HG02763 (cell line): ENCODE results near the gene ZBTB7B.

Experiments
- ATAC-seq: cut with Tn5 transposase; IDR thresholded peaks from one replicate; pipeline ENCODE4 v1.9.1; 2021; ENCODE audit warnings: mild to moderate bottlenecking, moderate library complexity; ENCODE audit not compliant: unreplicated experiment

ZBTB7B gene

DNA sequence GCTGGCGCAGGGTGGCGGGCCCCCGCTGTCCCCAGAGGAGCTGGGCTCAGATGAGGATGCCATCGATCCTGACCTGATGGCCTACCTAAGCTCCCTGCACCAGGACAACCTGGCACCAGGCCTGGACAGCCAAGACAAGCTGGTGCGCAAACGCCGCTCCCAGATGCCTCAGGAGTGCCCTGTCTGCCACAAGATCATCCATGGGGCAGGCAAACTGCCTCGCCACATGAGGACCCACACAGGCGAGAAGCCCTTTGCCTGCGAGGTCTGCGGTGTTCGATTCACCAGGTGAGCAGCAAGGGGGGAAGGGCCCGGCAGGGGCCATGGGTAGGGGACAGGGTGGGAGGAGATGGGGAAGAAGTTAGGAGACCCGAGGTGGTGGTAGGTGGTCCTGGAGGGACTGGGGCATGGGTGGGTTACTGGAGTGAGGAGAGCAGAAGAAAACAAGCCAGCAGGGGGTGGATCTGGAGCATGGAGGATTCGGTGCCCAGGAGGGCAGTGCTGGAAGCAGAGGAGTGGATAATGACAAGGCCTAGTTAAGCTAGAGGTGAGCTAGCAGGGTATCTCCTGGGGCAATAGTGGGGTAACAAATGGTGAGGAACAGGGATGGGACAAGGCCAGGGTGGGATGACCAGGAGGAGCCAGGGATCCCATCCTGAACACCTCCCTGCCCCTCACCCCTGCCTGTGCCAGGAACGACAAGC lies 13.1 kb downstream of the ZBTB7B start:
- no peak for ATAC-seq

DNA sequence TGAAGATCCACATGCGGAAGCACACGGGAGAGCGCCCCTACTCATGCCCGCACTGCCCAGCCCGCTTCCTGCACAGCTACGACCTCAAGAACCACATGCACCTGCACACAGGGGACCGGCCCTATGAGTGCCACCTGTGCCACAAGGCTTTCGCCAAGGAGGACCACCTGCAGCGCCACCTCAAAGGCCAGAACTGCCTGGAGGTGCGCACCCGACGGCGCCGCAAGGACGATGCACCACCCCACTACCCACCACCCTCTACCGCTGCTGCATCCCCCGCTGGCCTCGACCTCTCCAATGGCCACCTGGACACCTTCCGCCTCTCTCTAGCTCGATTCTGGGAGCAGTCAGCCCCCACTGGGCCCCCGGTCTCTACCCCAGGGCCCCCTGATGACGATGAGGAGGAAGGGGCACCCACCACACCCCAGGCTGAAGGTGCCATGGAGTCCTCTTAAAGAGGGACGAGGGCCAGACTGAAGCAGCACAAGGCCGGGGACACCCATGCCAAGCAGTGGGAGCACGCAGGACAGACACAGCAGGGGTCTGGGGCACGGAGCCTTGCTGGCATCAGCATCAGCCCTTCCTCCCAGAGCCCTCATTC lies 13.7 kb downstream of the ZBTB7B start:
- ATAC-seq, result no peak

DNA sequence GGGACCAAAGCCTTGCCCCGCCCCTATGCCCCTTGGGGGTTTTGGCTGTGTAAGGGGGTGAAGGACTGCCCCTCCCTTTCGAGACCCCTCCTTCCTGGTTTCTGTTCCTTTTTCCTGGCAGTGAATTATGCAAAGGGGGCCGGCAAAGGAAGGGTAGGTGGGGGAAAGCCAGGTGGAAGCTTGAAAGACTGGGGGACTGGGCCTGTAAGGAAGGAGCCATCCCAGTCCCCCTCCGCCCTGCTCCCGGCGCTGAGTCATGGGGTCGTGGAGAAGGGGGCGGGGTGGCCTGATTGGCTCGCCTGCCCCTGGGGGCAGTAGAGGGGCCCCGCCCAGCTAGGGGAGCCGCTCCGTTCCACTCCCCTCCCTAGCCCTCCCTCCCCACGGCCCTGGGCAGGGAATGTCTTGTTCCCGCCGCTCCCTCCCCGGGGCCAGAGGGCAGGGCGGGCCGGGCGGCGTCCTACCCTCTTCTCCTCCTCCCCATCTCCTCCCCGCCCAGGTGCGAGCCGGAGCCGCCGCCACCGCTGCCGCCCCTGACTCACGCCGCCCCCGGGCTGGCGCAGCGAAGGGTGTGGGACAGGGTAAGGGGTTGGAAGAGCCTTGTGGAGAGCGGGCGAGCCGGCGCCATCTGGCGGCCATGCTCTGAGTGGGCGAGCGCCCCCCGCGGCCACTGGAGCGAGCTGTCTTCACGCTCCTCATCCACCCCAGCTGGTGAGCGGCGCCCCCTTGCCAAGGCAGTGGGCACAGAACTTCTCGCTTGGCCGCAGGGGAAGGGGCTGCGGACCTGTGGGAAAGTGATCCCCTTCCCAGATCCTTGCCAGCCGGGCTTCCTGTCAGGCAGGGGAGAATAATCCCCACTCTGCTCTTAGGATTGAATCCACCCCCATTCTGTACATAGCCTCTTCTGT lies 14.7 kb downstream of the ZBTB7B start:
- ATAC-seq, result peak; percentile 70

DNA sequence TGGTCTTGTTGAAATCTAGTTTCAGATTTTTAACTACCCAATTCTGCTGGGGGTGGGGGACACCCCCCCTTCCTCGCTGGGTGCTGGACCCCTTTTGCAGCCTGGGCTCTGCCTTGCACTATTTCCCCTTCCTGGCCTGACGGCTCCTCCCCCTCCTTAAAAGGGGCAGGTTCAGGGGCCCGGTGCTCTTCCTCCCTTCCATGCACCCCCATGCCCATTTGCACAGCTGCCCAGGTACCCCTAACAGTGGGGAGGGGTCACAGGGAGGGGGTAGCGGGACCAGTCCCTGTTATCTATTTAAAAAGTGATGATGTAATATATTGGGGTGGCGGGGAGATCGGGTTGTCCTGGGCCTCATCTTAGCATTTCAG lies 15.3 kb downstream of the ZBTB7B start:
- ATAC-seq, result no peak

- no peak for ATAC-seq
Measured at GRCh38 chr1:155018617-155019348, 16.2 kb downstream of the ZBTB7B start.

DNA sequence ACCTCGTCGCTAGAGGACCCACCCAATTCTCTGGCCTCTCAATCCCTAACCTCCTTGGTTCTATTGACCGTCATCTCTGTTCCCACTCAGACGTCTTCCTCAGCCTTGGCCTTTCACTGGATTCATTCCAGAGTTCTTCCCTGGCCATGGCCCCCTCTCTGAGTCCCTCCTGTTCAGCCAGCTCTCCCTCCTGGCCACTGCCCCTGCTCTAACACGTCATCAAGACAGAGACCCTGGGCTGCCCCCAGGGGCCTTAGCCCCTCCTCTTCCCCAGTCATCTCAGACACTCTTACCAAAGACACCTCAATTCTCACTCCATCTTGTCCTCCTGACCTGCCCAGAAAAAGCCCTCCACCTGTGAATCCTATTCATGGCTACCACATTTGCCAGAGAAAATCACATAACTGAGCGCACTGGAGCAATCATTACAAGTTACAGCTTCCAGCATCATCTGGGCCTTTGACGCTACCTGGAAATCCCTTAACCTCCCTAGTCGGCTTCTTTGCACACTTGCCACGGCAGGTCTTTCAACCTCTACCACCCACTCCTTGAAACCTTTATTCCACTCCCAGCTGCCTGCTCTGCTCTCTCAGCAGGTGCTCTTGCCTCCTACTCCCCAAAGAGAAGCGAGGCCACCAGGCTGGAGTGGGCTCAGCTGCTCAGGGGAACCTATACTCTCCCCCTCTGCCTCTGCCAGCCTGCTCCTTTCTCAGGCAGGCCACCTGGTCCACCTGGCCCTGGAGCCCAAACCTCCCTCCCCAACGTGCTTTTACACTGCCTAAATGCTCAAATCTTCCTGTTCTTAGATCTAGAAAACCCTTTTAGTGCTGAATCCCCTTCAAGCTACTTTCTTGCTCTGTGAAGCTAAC lies 17.0 kb downstream of the ZBTB7B start:
- no peak for ATAC-seq

- ATAC-seq, result no peak
Measured at GRCh38 chr1:155022136-155022926, 19.7 kb downstream of the ZBTB7B start.

DNA sequence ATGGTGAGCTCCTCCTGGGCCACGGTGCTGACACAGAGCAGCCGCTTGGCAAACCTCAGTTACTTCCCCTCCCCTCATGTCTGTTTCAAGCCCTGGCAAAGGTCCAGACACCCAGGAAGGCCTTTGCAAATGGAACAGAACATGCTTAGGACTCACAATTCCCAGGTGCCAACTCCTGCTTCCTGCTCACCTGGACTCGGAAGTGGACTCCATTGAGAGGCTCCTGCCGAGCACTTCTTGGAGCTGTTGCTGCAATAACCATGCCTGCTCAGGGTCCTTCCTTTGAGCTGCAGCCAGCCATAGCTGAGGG lies 20.3 kb downstream of the ZBTB7B start:
- ATAC-seq, result no peak

DNA sequence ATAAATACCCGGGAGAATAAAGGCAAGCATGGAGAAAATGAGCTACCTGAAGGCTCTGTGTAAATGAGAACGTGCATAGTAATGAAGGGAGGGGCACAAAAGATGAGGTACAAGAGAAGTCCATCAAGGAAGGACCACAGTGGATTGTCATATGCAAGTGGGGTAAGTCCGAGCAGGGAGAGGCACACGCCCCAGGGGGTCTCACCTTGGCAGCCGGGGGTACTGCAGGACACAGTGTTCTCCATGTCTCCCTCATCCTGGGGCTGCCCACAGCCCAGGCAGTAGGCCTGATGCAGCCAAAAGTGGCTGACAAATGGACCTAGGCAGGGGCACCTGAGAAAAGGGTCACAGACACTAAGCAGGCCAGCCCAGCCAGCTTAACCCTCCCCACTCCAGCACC lies 21.0 kb downstream of the ZBTB7B start:
- no peak for ATAC-seq

DNA sequence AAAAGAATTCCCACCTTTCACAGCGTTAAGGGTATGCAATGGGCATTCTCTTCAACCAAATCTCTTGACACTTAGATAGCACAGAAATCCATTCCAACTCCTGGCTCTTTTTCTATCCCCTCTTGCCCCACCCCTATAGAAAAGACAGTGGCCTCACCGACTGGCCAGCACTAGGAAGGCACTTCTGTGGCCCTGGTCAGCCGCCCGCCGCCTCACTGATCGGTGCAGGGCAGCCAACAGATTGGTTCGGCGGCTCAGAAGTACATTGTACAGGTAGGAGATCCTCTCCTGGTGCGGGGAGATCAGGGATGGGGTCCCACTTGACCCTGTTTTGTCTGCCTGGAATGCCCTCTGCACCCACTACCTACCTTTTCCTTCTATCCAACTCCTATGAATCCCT lies 21.7 kb downstream of the ZBTB7B start:
- ATAC-seq, result no peak

DNA sequence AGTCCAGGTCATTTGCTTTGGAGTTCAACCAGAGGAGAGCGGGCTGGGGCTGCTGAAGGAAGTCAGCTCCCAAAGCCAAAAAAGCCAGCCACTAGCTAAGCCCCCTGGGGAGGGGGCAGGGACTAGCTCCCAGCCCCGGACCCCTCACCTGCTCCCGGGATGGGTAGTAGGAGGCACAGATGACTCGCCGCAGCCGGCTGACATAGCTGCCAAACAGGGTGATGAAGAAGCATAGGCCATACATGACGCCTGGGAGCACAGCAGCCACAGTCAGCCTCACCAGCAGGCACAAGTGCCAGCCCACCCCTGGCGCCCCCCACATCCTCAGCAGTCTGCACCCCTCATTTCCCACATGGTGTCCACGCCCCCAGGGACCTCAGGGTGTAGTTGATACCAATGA lies 23.6 kb downstream of the ZBTB7B start:
- ATAC-seq, result no peak

- no peak for ATAC-seq
Measured at GRCh38 chr1:155026588-155026987, 24.0 kb downstream of the ZBTB7B start.

GRCh38 chr1:155029513-155030242 lies 27.1 kb downstream of the ZBTB7B start:
- no peak for ATAC-seq

- no peak for ATAC-seq
Measured at GRCh38 chr1:155030243-155030795, 27.7 kb downstream of the ZBTB7B start.

- ATAC-seq, result no peak
Measured at GRCh38 chr1:155030899-155031298, 28.3 kb downstream of the ZBTB7B start.

- ATAC-seq, result no peak
Measured at GRCh38 chr1:155032886-155033285, 30.3 kb downstream of the ZBTB7B start.

DNA sequence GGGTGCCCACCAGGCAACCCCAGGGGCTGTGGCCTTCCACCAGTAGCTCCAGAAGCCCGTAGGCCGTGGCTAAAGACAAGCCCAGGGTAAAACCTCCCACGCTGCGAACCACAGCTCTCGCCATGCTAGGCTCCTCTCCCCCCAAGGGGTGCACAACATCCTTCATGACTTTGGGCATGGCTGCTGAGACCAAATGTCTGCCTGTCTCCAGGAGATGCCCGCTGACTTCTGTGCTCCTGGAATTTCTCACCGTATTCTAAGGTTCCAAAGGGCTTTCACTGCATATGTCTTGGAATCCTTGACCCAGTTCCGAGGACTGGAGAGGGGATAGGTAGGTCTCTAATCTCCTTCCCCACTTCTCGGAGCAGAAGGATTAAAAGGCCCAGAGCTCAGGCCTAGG lies 30.9 kb downstream of the ZBTB7B start, which contains the start of the genes DCST1 and DCST2:
DCST1 (plus strand) TSS at position 301 of the 400 bp plus-strand sequence. CDS start 213 bp downstream, outside the sequence.
DCST2 (minus strand) TSS at position 258 of the 400 bp plus-strand sequence; CDS start at position 178, 80 bp downstream.
- ATAC-seq, result no peak
